Spleen (tissue), 11 donors: ENCODE measurements around the gene PLCH1. TPM values are rescaled to one million over a fixed set of nuclear protein-coding genes. Genes with fewer than 3 reads are reported as not detected.

Source experiments
- DNase-seq: peaks from one replicate; pipeline ENCODE4 v3.0.0-alpha.2; 2020
- H3K27ac ChIP-seq, 8 donors: fragments of 200-600 bp; sonication (generic) in 7 of 8; 1 replicate in 4 of 8; 2 replicates in 4 of 8; pipeline versions ENCODE4 v1.5.0 to v1.8.0; 2016 to 2021; ENCODE audit warnings: inconsistent platforms in 4 of 8, mild to moderate bottlenecking in 4 of 8, moderate library complexity in 1 of 8
- H3K27me3 ChIP-seq, 7 donors: fragments of 200-600 bp; sonication (generic) in 6 of 7; replicated peaks in 1 of 7; 1 replicate in 4 of 7; 2 replicates in 3 of 7; pipeline versions ENCODE4 v1.5.0 to v1.8.0; 2016 to 2021; ENCODE audit warnings: inconsistent platforms in 3 of 7, mild to moderate bottlenecking in 1 of 7
- H3K36me3 ChIP-seq, 6 donors: fragments of 200-600 bp; sonication (generic) in 5 of 6; 1 replicate in 4 of 6; 2 replicates in 2 of 6; pipeline versions ENCODE4 v1.5.0 to v1.8.0; 2016 to 2021; ENCODE audit warnings: inconsistent platforms in 2 of 6
- H3K4me1 ChIP-seq, 6 donors: fragments of 200-600 bp; sonication (generic) in 5 of 6; 1 replicate in 3 of 6; 2 replicates in 3 of 6; pipeline versions ENCODE4 v1.5.0 to v1.8.0; 2016 to 2021; ENCODE audit warnings: inconsistent platforms in 3 of 6
- H3K4me3 ChIP-seq, 8 donors: fragments of 200-600 bp; sonication (generic) in 7 of 8; 1 replicate in 4 of 8; 2 replicates in 4 of 8; pipeline versions ENCODE4 v1.5.0 to v1.8.0; 2016 to 2021; ENCODE audit warnings: inconsistent platforms in 4 of 8, mild to moderate bottlenecking in 4 of 8, moderate library complexity in 2 of 8
- H3K9me3 ChIP-seq, 8 donors: fragments of 200-600 bp; sonication (generic) in 7 of 8; 1 replicate in 4 of 8; 2 replicates in 4 of 8; pipeline versions ENCODE4 v1.5.0 to v1.8.0; 2016 to 2021; ENCODE audit warnings: inconsistent platforms in 4 of 8
- POLR2A ChIP-seq, 3 donors: fragments of 450-650 bp; IDR thresholded peaks; one replicate each; pipeline ENCODE4 v1.5.1; 2017; ENCODE audit warnings: antibody characterized with exemption in 3 of 3, mild to moderate bottlenecking in 1 of 3
- POLR2AphosphoS5 ChIP-seq, 3 donors: sonication (generic); formaldehyde crosslinking; IDR thresholded peaks; one replicate each; pipeline ENCODE4 v1.5.1; 2017; ENCODE audit warnings: antibody characterized with exemption in 3 of 3
- WGBS, 5 donors: extraction: QIAGEN DNeasy Blood & Tissue Kit in 3 of 5; methylation state at CpG; one replicate each; pipeline versions ENCODE4 v1.1.5 to v1.1.7; 2013 to 2018; 5-methylcytosine and 5-hydroxymethylcytosine counted together
- intact Hi-C: fragments of 100-400 bp; cut with DNase I; formaldehyde crosslinking; loops from one replicate; pipeline ENCODE4 v1.15.0; 2023; ENCODE audit warnings: low total_unique reads
- polyA plus RNA-seq, 3 donors: library from polyadenylated mRNA; stranded (reverse); fragments of 200-250 nt; gene quantifications; one replicate each; pipeline ENCODE4 v1.2.1, GENCODE V29; 2013
- total RNA-seq, 7 donors: library from RNA; depleted of rRNA in 3 of 7; stranded (reverse); fragments of >200 nt in 3 of 7; fragmentation: NEBNext Ultra II Directional in 4 of 7; extraction: Animal tissue kit (Norgen Biotek cat#: 25700) in 4 of 7; gene quantifications; one replicate each; pipeline versions ENCODE4 v1.1.0 to v1.2.1, GENCODE V29; 2016 to 2021
- TF ChIP-seq, protein P1 (sequence below), 11 experiments: fragments of 200-600 bp in 7 of 11; fragments of 450-650 bp in 4 of 11; sonication (generic) in 4 of 11; IDR thresholded peaks in 8 of 11; conservative IDR thresholded peaks in 3 of 11; 1 replicate in 7 of 11; 2 replicates in 4 of 11; pipeline versions ENCODE4 v1.4.0 to v1.8.0; 2016 to 2021; ENCODE audit warnings: antibody characterized with exemption in 11 of 11, inconsistent platforms in 4 of 11, mild to moderate bottlenecking in 1 of 11
- donor health status: healthy with polysubstance abuse.
- donor health status: DM: no; HTN: no; CAD: no; lungs with moderate emphysema.
- donor health status: DM: no; HTN: no; CAD: no.
- donor health status: Bipolar disorder and iron deficiency.
- donor health status: healthy.
- donor health status: DM: no; HTN: no; CAD: no.
- donor health status: DM: yes; HTN: yes; CAD: no.

The PLCH1 gene
- total and polyA plus RNA-seq, 10 donors, result 0.02 to 0.37 (median 0.13) TPM; not detected in 1

DNA sequence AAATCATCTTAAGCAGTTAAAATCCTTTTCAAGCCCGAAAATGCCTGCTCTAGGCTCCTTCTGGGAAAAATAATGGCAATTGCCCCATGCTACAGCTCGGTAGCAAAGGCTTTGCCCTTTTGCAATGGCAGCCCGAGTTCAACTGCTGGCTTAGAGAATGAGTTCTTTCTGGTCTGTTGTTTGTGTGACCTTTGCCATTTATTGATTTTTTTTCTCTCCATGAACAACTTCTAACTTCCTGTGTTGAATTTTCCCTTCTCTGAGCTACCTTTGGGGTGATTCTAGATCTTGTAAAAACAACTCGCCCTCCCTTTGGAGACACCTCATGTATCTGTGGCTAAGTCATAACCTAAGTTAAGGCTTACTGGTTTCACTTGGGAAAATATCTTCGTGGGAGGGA is 139.3 kb downstream of the PLCH1 start:
- DNase-seq, result no peak

GRCh38 chr3:155604967-155605366 is 139.9 kb downstream of the PLCH1 start:
- 75 to 94% (median 86%) methylated on average over 5 of the region's 5 CpGs for WGBS, 5 donors
- Histone ChIP-seq H3K36me3 (no peaks in the 10 kb centered on the region), H3K4me3 (no peak overlapping the region), H3K9me3 (peaks cover 0 to 21% (median 17%) of the 10 kb centered on the region in 8 donors), H3K4me1 (no peaks in the 10 kb centered on the region), H3K27ac (no peak overlapping the region), H3K27me3 (no peaks in the 10 kb centered on the region)
- intact Hi-C loops, result no loop called here
- no peak for DNase-seq
- TF ChIP-seq, protein P1, sequence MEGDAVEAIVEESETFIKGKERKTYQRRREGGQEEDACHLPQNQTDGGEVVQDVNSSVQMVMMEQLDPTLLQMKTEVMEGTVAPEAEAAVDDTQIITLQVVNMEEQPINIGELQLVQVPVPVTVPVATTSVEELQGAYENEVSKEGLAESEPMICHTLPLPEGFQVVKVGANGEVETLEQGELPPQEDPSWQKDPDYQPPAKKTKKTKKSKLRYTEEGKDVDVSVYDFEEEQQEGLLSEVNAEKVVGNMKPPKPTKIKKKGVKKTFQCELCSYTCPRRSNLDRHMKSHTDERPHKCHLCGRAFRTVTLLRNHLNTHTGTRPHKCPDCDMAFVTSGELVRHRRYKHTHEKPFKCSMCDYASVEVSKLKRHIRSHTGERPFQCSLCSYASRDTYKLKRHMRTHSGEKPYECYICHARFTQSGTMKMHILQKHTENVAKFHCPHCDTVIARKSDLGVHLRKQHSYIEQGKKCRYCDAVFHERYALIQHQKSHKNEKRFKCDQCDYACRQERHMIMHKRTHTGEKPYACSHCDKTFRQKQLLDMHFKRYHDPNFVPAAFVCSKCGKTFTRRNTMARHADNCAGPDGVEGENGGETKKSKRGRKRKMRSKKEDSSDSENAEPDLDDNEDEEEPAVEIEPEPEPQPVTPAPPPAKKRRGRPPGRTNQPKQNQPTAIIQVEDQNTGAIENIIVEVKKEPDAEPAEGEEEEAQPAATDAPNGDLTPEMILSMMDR (IDR thresholded peaks at IDR 0.05 in 8 of 11, conservative IDR thresholded peaks at IDR 0.05 in 3 of 11), result no peak
- TF ChIP-seq POLR2AphosphoS5 (IDR thresholded peaks at IDR 0.05) (no peak), POLR2A (IDR thresholded peaks at IDR 0.05) (no peak)

More for the DNA sequence above, 139.3 kb downstream of the PLCH1 start:
- Histone ChIP-seq H3K4me3 (no peak overlapping the region), H3K36me3 (no peaks in the 10 kb centered on the region), H3K27ac (no peak overlapping the region), H3K9me3 (peaks cover 0 to 27% (median 19%) of the 10 kb centered on the region in 8 donors), H3K4me1 (no peaks in the 10 kb centered on the region), H3K27me3 (no peaks in the 10 kb centered on the region)
- intact Hi-C loops, result no loop called here
- TF ChIP-seq, protein P1 (IDR thresholded peaks at IDR 0.05 in 8 of 11, conservative IDR thresholded peaks at IDR 0.05 in 3 of 11), result no peak
- TF ChIP-seq POLR2A (IDR thresholded peaks at IDR 0.05), result no peak
- no peak for TF ChIP-seq POLR2AphosphoS5 (IDR thresholded peaks at IDR 0.05)
- WGBS, 5 donors, result 56 to 76% (median 66%) methylated on average over 5 of the region's 5 CpGs

GRCh38 chr3:155604126-155604525 is 140.7 kb downstream of the PLCH1 start:
- Histone ChIP-seq H3K27ac (no peak overlapping the region), H3K4me1 (no peaks in the 10 kb centered on the region), H3K27me3 (no peaks in the 10 kb centered on the region), H3K9me3 (peaks cover 0 to 13% (median 9%) of the 10 kb centered on the region in 8 donors), H3K36me3 (no peaks in the 10 kb centered on the region), H3K4me3 (no peak overlapping the region)
- intact Hi-C loops, result no loop called here
- WGBS, 5 donors, result 81 to 96% (median 93%) methylated on average over 2 of the region's 2 CpGs
- no peak for DNase-seq
- TF ChIP-seq POLR2A (IDR thresholded peaks at IDR 0.05) (no peak), POLR2AphosphoS5 (IDR thresholded peaks at IDR 0.05) (no peak)
- TF ChIP-seq, protein P1 (IDR thresholded peaks at IDR 0.05 in 8 of 11, conservative IDR thresholded peaks at IDR 0.05 in 3 of 11), result no peak

DNA sequence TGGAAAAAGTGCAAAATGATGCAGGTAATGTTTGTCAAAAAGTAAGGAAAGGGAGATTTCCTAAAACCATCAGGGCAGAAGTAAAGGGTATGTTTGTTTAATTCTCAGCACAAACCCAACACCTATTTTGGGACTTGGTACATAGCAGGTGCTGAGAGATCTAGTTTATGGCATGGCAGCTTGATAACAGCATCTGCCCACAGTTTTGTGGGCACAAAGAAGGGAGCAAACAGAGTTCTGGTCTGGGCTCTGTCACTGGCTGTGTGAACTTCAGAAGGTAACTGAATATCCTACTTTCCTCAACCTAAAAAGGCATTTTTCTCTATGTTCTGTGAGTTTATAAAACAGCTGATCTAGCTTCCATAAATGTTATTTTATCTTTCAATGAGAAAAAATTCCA is 141.6 kb downstream of the PLCH1 start:
- no peak overlapping the region for H3K27ac ChIP-seq
- H3K9me3 ChIP-seq, result peaks cover 0 to 4% (median 2%) of the 10 kb centered on the region in 8 donors
- DNase-seq, result no peak
- H3K27me3 ChIP-seq, result no peaks in the 10 kb centered on the region
- TF ChIP-seq, protein P1 (IDR thresholded peaks at IDR 0.05 in 8 of 11, conservative IDR thresholded peaks at IDR 0.05 in 3 of 11), result no peak
- TF ChIP-seq POLR2AphosphoS5 (IDR thresholded peaks at IDR 0.05), result no peak
- TF ChIP-seq POLR2A (IDR thresholded peaks at IDR 0.05), result no peak
- no peaks in the 10 kb centered on the region for H3K36me3 ChIP-seq
- H3K4me1 ChIP-seq, result no peaks in the 10 kb centered on the region
- intact Hi-C loops, result no loop called here
- no peak overlapping the region for H3K4me3 ChIP-seq
